ENCODE measurements around the gene ZC3H14.

DNA sequence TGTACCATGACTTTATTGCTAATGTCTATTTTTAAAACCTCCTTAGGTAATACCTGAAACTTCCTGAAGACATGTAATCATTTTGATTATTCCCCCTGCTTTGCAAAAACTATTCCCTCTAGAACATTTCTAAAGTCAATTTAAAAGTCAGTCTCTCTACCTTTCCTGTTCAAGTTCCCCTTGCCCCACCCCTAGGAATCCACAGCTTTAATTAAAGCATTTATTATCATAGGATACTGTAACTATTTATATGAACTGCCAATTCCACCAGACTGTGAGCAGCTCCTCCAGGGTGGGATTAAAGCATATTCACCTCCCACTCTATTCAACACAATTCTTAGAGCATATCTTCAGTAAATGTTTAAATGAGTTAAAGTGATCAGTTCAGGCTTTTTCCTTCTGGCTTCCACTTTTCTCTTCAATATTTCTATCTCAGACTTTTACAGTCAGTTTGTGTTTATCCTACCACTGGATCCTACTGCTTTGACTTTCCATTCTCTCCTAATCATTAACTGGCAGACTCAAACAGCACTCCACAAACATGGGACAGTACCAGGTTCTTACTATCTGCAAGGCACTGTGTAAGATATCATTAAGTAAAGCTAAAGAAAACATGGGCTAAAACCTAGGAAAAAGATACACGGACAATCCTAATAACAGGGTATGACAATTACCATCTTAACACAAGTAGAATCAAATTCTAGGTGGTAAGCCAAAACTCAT is 47.2 kb upstream of the ZC3H14 start:
- no peak for TF ChIP-seq ZNF416 (tag by site-specific recombination; IDR thresholded peaks at IDR 0.05)
- TF ChIP-seq CTCF (tag by site-specific recombination; IDR thresholded peaks at IDR 0.05) = no peak
- no peak for TF ChIP-seq ZNF549 (tag by site-specific recombination; IDR thresholded peaks at IDR 0.05)
- no peak for TF ChIP-seq ZNF148 (tag by site-specific recombination; IDR thresholded peaks at IDR 0.05; ENCODE audit: borderline replicate concordance)
- TF ChIP-seq, protein P1, sequence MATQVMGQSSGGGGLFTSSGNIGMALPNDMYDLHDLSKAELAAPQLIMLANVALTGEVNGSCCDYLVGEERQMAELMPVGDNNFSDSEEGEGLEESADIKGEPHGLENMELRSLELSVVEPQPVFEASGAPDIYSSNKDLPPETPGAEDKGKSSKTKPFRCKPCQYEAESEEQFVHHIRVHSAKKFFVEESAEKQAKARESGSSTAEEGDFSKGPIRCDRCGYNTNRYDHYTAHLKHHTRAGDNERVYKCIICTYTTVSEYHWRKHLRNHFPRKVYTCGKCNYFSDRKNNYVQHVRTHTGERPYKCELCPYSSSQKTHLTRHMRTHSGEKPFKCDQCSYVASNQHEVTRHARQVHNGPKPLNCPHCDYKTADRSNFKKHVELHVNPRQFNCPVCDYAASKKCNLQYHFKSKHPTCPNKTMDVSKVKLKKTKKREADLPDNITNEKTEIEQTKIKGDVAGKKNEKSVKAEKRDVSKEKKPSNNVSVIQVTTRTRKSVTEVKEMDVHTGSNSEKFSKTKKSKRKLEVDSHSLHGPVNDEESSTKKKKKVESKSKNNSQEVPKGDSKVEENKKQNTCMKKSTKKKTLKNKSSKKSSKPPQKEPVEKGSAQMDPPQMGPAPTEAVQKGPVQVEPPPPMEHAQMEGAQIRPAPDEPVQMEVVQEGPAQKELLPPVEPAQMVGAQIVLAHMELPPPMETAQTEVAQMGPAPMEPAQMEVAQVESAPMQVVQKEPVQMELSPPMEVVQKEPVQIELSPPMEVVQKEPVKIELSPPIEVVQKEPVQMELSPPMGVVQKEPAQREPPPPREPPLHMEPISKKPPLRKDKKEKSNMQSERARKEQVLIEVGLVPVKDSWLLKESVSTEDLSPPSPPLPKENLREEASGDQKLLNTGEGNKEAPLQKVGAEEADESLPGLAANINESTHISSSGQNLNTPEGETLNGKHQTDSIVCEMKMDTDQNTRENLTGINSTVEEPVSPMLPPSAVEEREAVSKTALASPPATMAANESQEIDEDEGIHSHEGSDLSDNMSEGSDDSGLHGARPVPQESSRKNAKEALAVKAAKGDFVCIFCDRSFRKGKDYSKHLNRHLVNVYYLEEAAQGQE (tag by site-specific recombination; IDR thresholded peaks at IDR 0.05) = no peak
- TF ChIP-seq ZNF629 (tag by site-specific recombination; IDR thresholded peaks at IDR 0.05) = no peak
- no peak for TF ChIP-seq IKZF3 (tag by site-specific recombination; IDR thresholded peaks at IDR 0.05)
- no peak for TF ChIP-seq MEIS1 (CRISPR knock-in tag; IDR thresholded peaks at IDR 0.05; ENCODE audit: borderline replicate concordance)
- TF ChIP-seq YY1 (tag by site-specific recombination; IDR thresholded peaks at IDR 0.05) = no peak
- TF ChIP-seq, protein P2, sequence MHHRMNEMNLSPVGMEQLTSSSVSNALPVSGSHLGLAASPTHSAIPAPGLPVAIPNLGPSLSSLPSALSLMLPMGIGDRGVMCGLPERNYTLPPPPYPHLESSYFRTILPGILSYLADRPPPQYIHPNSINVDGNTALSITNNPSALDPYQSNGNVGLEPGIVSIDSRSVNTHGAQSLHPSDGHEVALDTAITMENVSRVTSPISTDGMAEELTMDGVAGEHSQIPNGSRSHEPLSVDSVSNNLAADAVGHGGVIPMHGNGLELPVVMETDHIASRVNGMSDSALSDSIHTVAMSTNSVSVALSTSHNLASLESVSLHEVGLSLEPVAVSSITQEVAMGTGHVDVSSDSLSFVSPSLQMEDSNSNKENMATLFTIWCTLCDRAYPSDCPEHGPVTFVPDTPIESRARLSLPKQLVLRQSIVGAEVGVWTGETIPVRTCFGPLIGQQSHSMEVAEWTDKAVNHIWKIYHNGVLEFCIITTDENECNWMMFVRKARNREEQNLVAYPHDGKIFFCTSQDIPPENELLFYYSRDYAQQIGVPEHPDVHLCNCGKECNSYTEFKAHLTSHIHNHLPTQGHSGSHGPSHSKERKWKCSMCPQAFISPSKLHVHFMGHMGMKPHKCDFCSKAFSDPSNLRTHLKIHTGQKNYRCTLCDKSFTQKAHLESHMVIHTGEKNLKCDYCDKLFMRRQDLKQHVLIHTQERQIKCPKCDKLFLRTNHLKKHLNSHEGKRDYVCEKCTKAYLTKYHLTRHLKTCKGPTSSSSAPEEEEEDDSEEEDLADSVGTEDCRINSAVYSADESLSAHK (tag by site-specific recombination; IDR thresholded peaks at IDR 0.05) = no peak
- TF ChIP-seq SP2 (tag by site-specific recombination; IDR thresholded peaks at IDR 0.05) = no peak
- TF ChIP-seq PBX3 (CRISPR knock-in tag; IDR thresholded peaks at IDR 0.05) = no peak

Measured in HEK293 (cell line).